Bone marrow (tissue), 2 donors: ENCODE measurements around the gene ELMO3.

Source experiments
- DNase-seq, 2 donors: peaks; one replicate each; lab custom pipeline; 2025; lab: John Stamatoyannopoulos, UW

Gene ELMO3

DNA sequence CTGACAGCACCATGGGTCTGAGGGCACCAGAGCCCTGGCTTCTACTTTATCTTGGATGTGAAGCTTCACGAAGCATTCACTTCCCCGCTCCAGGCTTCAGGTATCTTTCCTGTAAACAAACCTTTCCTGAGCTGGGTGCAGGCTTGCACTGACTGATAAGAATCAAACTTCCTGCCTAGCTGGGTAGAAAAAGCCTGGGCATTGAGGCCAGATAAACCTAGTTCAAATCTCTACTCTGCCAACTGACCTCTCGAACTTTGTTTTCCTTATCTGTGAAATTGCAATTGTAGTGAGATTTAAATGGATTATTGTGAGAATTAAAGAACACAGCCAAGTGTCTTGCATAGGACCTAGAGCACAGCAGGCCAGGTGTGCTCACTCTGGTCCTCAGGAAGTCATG, 25.1 kb downstream of the ELMO3 start:
- no peak for DNase-seq

DNA sequence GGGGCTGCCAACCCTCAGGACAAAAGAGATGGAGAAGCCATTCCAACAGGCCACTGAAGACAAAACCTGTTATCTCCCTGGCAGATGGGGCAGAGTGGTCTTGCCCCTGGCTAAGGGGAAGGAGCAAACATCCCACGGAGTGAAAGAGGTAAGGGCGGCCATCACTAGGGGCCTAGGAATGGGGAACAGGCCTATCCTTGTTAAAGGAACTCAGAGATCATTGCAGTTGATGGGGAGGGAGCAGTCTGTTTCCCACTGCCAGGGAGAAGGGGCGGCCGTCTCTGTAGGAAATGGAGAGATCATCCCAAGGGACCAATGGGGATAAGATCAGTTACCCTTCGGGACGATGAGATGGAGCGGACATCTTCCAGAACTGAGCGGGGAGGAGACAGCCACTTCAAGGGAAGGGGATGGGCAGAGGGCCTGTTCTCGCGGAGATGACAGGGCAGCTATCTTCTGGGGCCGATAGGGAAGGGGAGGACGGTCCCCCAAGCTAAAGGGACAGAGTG, 27.4 kb downstream of the ELMO3 start:
- no peak for DNase-seq

DNA sequence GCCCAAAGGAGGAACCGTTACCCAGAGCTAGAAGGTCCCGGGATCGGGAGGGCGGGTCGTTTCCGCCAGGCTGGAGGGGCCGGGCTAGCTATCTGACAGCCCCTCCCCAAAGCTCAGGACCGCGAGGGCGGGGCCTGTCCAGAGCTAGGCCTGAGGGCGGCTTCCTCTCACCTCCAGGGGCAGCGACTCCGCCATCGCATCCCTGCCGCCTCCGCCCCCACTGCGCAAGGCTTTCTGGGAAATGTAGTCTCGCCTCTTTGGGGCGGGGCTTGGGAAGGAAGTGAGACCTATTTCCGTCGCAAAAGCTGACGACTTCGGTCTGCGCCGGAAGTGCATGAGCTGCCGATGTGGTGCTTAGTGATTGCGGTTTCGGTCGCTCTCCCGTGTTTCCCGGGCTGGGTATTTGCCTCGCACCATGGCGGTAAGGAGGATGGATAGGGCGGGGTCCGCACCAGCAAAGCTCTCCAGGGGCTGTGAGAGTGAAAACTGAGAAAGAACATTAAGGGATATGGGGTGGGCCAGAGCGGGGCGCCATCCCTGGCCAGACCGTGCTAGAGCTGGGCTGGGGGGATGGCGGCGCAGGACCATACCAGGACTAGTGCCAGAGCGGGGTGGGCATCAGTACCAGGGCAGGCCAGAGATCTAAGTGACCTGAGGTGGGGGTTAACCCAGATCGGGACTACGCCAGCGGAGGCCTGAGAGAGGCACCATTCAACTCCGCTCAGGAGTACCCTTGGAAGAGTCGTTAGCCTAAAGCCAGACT, 28.1 kb downstream of the ELMO3 start, which contains the start of gene TMEM208:
Gene TMEM208, plus strand, starts transcription at position 327 of the 763 bp plus-strand sequence. Its CDS starts 89 bp downstream, at position 416.
- DNase-seq = peak; percentile 95

DNA sequence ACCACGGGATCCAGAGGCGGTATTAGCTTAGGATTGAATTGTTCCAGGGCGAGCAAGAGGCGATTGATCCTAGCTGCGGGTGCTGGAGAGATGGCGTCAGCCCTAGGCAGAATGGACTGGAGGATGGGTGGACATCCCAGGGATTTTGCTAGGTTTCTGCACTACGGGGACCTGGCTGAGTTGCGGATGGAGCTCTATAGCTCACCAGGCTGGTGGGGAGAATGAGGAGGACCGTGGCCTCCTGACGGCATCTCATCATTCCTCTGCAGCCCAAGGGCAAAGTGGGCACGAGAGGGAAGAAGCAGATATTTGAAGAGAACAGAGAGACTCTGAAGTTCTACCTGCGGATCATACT, 28.6 kb downstream of the ELMO3 start:
- no peak for DNase-seq

DNA sequence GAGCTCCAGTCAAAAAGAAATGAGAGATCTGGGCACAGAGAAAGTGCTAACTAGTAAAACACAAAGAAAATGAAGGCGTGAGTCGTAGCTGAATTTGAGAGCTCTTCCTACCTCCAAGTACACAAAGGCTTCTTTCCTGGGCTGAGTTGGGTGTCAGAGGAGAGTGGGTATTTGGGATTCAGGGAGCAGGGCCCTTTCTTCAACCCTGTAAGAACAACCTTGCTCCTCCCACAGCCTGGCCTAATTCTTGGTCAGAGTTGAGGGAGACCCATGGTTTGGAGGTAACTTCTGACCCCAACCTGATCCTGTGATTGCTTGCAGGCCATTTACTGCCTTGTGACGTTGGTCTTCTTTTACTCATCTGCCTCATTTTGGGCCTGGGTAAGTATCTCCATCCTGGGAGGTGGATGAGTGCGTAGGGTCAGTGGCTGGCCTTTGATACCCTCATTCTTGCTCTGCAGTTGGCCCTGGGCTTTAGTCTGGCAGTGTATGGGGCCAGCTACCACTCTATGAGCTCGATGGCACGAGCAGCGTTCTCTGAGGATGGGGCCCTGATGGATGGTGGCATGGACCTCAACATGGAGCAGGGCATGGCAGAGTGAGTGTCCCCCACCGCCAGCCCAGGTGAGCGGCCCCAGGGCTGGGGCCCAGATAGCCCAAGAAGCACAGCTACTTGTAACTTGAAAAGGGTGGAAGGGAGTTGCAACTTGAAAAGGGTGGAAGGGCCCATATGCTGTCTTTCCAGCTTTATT, 29.3 kb downstream of the ELMO3 start:
- no peak for DNase-seq

DNA sequence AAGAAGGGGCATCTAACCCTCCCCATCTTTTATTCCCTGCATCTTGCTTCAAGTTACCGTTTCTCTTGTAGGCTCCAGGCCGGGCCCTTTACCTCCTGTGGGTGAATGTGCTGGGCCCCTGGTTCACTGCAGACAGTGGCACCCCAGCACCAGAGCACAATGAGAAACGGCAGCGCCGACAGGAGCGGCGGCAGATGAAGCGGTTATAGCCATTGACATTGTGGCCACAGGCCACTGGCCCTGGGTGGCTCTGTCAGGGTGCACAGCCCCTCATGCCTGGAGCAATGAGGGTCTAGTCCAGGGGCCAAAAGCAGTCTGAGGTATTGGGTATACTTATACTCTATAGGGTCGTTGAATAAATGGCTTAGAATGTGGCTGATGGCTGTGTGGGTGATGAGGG, 30.0 kb downstream of the ELMO3 start:
- no peak for DNase-seq

DNA sequence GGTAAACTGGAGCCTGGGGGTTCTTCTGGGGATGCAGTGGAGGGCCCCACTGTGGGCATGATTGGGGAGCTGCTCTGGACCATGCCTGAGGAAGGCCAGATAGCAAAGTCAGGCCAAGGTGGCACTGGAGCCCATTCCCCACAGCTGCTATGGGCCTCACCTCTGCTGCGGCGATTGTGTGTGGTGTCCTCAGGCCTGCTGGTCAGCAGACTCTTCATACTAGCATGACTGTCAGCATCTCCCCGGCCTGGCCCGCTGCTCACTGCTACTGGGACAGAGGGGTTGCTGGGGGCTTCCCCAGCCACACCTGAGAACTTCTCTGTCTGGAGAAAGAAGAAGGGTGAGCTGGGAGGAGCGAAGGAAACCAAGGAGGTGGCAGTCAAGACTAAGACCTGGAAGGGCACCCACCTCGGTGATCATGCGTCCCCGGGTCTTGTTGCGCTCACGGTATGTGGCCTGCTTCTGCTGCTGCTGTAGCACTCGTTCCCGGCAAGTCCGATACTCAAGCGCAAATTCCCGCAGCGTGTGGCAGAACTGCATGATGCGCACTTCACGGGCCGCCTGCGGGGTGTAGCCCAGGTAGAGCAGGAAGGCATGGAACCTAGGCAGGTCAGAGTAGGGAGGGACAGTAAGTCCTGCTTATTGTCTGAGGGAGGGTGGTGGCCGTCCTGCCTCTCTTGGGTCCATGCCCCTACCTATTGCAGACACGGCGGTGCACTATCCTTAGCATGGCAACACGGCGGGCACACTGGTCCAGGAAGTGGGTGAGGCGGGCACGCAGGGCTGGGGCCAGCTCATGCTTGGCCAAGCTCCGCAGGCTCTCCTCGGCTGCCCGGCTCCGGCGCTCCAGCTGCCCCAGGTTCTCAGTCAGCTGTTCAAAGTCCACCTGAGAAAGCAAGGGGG, 31.2 kb downstream of the ELMO3 start:
- no peak for DNase-seq

DNA sequence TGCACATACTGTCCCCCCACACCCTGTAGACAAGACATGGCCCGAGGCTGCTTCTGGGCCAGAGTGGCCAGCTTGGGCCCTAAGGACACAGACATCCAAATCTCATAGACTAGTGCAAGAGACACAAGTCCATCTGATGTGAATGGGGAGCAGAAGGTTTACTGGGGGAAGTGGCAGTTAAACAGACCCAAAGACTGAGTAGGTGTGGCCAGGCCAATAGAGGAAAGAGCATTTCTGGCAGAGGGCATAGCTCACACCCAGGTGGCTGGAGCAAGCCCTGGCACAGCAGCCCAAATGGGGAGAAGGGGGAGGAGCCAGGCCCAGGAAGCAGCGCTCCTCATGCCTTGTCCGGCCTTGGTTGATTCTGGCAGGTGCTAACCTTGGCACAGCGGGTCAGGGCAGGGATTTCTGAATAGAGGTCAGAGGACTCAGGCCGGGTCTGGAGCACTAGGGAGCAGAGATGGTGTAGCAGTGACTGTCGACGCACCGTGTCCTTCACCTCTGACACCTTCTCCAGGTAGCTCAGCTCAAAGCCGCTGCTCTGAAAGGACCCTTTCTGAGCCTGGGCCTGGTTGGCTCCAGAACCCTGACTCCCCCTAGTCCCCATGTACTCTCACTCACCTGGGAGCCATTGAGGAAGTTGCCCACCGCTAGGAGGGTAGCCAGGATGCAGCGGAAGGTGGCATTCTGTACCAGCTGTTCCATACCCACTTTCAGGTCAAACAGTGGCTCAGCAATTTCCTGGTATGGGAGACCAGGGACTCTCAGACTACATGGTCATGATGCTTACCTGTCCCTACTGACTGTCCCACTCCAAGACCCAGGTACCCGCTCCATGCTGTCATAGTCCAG, 32.1 kb downstream of the ELMO3 start:
- DNase-seq = no peak

DNA sequence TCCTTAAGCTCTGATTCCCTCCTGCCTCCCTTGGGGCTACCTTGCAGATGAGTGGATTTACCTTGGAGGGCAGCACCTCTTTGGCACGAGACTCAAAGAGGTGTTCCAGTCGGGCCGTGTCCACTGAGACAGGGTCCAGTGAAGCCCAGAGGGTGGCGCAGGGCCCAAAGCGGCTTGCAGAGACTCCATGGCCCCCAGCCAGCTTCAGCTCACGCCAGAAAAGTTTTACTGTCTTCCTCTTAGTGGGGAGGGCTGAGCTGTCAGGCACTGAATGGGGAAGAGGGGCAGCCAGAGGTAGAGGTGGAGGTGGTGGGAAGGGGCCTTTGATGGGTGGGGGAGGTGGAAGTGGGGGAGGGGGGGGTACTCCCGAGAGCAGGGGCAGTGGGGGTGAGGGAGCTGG, 34.7 kb downstream of the ELMO3 start:
- no peak for DNase-seq

DNA sequence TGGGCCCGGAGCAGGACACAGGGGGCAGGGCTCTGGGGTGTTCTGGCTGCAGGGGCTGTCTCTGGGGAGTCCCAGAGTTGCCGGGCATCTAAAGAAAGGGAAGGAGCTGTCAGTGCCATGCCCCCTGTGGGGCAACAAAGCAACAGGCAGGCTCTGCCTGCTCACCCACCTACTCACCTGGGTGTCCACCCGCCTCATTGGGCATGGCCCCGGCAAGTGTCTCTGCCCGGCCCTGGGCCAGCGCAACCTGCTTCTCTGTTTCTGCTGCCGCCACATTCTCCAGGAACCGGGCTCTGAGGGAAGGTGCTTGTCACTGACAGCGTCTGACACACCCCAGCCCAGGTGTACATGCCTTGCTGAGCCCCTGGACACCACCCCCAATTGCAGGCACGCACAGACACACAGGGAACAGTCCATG, 35.3 kb downstream of the ELMO3 start:
- no peak for DNase-seq

DNA sequence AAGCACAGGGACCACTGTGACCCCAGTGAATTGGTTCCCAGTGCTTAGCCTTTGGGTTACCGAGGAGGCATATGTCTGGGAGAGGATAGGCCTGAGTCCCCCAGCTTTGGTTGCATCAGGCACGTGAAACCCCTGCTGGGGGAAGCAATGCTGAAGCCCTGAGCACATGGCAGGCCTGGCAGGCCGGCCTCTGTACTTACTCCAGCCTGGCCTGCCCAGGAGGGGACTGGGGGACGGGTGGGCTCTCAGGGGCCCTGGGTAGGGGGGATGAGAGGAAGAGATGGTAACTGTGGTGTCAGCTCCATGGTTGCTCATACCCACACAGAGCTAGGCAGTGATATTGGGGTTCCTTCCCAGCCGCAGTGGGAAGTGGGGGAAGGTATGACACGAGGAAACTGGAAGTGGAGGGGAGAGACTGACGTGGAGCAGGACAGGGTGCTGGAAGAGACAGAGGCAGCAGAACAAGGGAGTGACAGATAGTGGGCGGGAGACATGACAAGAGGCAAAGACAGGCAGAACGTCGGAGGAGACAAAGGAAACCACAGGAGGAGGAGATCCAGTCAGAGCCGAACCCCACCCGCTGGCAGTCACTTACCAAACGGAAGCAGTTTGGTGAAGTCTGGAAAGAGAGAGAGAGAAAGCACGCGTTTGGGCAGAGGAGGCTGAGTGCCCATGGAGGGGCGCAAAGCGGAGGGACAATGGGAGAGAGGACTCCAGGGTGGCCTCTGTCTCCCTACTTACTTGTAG, 37.1 kb downstream of the ELMO3 start:
- no peak for DNase-seq

DNA sequence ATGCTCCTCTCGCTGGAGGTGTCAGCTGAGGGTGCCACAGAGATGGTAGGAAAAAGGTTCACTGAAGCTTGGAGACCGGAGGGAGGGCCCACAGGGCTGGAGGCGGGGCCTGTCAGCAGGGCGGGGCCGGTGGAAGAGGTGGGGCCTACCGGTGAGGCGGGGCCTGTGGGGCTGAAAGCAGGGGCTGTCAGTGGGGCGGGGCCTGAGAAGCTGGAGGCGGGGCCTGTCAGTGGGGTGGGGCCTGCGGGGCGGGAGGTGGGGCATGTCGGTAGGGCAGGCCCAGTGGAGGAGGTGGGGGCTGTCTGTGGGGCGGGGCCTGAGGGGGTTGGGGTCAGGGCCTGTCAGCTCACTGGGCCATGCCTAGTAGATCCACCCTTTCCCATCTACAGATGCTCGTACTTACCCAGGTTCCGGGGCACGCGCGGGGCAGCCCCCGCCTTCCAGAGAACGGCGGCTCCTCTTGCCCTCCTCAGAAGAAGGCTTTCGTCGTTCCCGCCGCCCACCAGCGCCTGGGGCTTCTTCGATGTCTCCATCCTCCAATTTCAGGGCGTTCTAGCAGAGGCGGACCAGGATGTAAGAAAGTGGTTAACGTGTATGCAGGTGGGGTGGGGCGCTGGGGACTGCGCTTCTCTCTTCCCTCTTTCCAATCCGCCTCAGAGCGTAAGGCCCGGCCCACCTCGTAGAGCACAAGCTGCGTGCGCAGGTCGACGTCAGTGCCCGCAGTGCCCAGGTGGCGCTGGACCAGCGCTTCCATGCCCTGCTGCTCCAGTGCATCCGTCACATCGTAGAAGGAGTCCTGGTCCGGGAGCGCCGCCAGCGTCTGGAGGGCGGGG, 37.8 kb downstream of the ELMO3 start:
- no peak for DNase-seq

DNA sequence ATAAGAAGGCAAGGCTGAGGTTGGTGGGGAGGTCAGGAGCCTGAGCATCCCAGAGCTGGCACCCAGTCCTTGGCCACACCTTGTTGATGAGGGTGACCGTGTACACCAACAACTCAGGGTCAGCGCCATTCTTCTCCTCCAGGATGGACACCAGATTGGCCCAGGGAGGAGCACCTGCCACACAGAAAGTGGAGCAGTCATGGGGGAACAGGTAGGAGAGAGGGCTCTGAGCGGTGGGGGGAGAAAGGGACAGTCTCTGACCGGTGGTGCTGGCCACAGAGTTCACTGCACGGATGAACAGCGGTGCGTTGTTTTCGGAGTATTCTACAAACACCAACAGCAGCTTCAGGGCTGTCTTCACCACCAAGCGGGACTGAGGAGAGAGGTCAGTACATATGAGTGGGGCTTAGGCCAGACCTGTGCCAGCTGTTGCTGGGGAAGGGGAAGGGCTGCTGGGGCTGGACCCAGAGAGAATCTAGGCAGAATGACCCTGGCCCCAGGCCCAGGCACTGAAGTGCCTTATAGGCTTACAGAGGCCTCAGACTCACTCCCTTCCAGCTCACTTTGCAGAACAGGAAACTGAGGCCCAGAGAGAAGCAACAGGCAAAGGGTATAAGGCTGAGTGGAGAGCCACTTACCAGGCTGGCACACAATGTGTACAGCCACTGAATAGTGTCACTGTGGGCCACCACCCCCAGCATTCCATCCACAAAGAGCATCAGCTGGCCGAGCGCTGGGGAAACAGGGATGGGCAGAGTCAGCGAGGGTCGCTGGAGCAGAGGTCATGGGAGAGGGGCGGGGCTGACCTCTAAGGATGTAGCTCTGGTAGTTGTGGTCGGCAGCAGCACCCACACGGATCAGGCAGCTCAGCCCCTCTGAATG, 38.7 kb downstream of the ELMO3 start:
- no peak for DNase-seq

DNA sequence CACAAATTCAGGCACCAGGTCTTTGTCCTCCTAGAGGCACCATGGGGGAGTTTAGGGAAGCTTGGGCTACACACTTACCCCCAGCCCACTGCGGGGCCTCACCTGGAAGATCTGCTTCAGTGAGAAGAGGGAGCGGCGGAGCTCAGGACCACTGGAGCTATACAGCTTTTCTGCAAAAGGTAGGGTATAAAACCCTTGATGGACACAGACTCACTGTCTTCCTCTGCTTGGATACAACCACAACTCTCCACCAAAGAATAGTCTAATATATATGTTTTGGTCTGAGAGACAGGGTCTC, 39.3 kb downstream of the ELMO3 start:
- no peak for DNase-seq

DNA sequence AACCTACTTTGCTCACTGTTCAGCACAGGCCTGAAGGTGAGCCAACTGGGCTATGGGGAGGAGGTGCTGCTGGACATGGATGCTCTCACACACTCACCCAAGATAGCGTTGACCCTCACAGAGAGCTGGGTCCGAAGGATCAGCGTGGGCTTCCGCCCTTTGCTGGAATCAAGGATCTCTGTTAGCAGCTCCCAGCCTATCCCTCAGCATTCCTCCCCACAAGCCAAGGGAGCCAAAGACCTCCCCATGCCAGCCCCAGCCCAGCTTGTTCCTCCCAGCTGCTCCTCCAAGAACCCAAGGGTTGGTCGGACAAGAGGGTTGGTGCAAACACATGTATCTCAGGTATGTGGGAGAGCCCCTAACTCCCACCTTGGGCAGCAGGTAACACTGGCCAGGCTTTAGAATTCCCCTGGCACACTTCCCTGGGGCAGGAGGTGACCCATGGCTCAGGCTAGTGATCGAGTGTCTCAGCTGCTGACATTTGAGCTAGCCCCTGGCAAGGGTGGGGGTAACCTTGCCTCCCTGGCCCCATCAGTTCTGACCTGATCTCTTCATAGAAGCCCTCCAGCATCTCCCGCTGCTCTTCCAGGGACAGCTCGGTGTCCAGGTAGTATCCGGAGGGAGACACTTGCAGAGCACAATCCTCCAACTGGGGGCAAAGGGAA, 40.0 kb downstream of the ELMO3 start:
- DNase-seq = no peak

DNA sequence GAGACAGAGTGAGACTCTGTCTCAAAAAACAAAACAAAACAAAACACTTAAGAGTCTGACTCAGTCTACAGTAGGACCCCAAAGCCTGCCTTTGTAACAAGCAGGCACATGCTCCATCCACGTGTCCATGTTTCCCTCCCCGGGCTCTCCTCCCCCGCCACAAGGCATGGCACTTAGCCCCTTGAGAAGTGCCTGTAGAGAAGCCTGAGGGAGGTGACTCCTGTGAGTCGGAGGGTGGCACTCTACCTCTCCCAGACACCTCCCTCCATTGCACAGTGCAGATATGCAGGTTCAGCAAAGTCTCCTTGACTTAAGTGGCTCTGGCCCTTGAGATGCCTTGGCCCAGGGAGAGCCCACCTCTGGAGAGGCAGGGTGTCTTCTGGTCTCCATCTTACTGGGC, 41.6 kb downstream of the ELMO3 start:
- no peak for DNase-seq

DNA sequence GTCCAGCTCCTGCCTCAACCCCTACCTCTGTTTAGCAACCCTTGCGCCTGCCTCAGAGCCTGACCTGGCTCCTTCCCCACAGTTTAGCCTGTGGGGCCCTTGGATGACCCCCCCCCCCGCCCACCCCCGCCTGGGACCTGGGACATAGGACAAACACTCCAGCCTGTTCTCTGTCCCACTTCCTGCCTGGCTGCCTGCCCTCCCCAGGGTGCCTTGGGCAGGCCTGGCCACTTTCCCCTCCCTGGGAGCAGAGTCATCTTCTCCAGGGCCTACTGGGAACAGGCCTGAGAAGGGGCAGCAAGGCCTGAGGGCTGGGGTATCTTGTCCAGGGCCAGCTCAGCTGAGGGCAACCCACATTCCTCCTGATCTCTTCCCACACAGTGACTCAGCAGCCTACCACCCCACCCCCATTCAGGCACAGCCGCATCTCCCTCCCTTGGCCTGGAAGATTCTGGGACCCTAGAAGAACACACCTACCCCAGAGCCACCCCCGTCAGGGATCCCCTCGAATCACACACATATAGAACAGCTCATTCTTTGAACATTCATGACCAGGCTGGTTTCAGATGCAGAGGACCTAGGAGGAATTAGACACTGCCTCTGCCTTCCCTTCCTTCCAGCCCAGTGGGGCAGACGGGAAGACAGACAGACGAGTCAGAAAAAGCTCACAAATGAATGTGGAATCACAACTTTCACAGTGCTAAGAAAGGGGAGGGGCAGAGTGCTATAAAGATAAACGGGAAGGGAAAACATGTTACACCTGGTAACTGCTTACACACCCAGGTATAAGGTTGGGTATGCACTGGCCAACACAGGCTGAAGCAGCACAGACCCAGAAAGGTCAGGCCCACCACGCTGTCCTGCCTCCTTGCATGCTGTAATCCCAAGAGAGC, 42.3 kb downstream of the ELMO3 start:
- DNase-seq = no peak
